K562 (cell line): ENCODE data around the gene IP6K3. TPM values are rescaled to one million over a fixed set of nuclear protein-coding genes. Genes with fewer than 3 reads are reported as not detected.

ENCODE experiments used
- ATAC-seq: fragments of 200-7000 bp; cut with Tn5 transposase; 3 replicates; pipeline ENCODE4 v1.9.1; 2020; ENCODE audit warnings: moderate library complexity
- BruUV-seq: library from RNA; stranded (reverse); fragments of 400-500 nt; replicated peaks from 2 replicates; lab custom pipeline; 2021; lab: Mats Ljungman, UMichigan
- CTCF ChIA-PET: fragments of 300-600 bp; formaldehyde crosslinking; extraction: SDS; loops from one replicate; lab custom pipeline; 2021; ENCODE audit warnings: low intra/inter-chr PET ratio; lab: Yijun Ruan, JAX
- POLR2A ChIA-PET: fragments of 300-600, 350-650 bp; sonication (Branson Sonifier 250); formaldehyde crosslinking; extraction: SDS; loops from one replicate; lab custom pipeline; 2021; ENCODE audit warnings: antibody characterized with exemption, inconsistent platforms; lab: Yijun Ruan, JAX
- DNase-seq, 4 experiments: peaks; one replicate each; pipeline versions ENCODE4 v3.0.0 to v3.0.0-alpha.2; 2011 to 2018; ENCODE audit warnings: low spot score in 3 of 4, mixed read lengths in 3 of 4; ENCODE audit errors: extremely low read depth in 1 of 4
- FAIRE-seq: peaks from 2 replicates; lab custom pipeline; 2011; peaks lifted over from hg19 to GRCh38; lab: Jason Lieb, UNC
- H2AFZ ChIP-seq: 2 replicates; pipeline ENCODE4 v1.6.0; 2011; ENCODE audit warnings: low read depth, low read length, control low read depth, inconsistent platforms
- H3K27ac ChIP-seq: fragments of 200-600 bp; 3 replicates; pipeline ENCODE4 v1.8.0; 2011; ENCODE audit warnings: low read depth, mild to moderate bottlenecking, control low read depth, inconsistent platforms, low read length, moderate library complexity, mixed read lengths; ENCODE audit errors: extremely low read depth
- H3K27me3 ChIP-seq, 2 experiments: fragments of 300-600 bp in 1 of 2; 2 replicates in 1 of 2; 3 replicates in 1 of 2; pipeline versions ENCODE4 v1.6.0 to v1.8.0; 2011; ENCODE audit warnings: inconsistent platforms in 2 of 2, low read length in 2 of 2, mild to moderate bottlenecking in 1 of 2, mixed read lengths in 1 of 2, moderate library complexity in 1 of 2; ENCODE audit not compliant: control insufficient read depth in 2 of 2, insufficient read depth in 2 of 2
- H3K36me3 ChIP-seq: fragments of 300-600 bp; 3 replicates; pipeline ENCODE4 v1.8.0; 2011; ENCODE audit warnings: mild to moderate bottlenecking, low read length, inconsistent platforms; ENCODE audit not compliant: control insufficient read depth, insufficient read depth
- H3K4me1 ChIP-seq, 2 experiments: fragments of 200-600 bp in 1 of 2; replicated peaks in 1 of 2; 2 replicates in 1 of 2; 3 replicates in 1 of 2; pipeline versions ENCODE4 v1.5.1 to v1.8.0; 2011; ENCODE audit warnings: inconsistent platforms in 2 of 2, low read length in 2 of 2, mild to moderate bottlenecking in 1 of 2, mixed read lengths in 1 of 2, moderate library complexity in 1 of 2; ENCODE audit not compliant: control insufficient read depth in 2 of 2, insufficient read depth in 2 of 2
- H3K4me2 ChIP-seq: 2 replicates; pipeline ENCODE4 v1.6.1; 2011; ENCODE audit warnings: low read length, control low read depth, inconsistent platforms, mixed read lengths; ENCODE audit not compliant: insufficient read depth
- H3K4me3 ChIP-seq: fragments of 200-600 bp; sonication (generic), shearing (Covaris generic); 2 replicates; pipeline ENCODE4 v1.5.1; 2016; ENCODE audit warnings: control low read depth, inconsistent platforms
- H3K79me2 ChIP-seq: fragments of 200-600 bp; 3 replicates; pipeline ENCODE4 v1.8.0; 2011; ENCODE audit warnings: low read length, inconsistent platforms; ENCODE audit not compliant: control insufficient read depth, insufficient read depth
- H3K9ac ChIP-seq, 2 experiments: 2 replicates each; pipeline versions ENCODE4 v1.6.0 to v1.6.1; 2011; ENCODE audit warnings: low read depth in 2 of 2, low read length in 2 of 2, control low read depth in 1 of 2, inconsistent platforms in 1 of 2, mild to moderate bottlenecking in 1 of 2, mixed read lengths in 1 of 2; ENCODE audit not compliant: insufficient read depth in 1 of 2
- H3K9me1 ChIP-seq: one replicate; pipeline ENCODE4 v1.6.0; 2011; ENCODE audit warnings: inconsistent platforms, mild to moderate bottlenecking, low read length, moderate library complexity; ENCODE audit not compliant: control insufficient read depth, insufficient read depth
- H3K9me3 ChIP-seq: replicated peaks from 2 replicates; pipeline ENCODE4 v1.5.1; 2011; ENCODE audit warnings: low read depth, low read length, inconsistent platforms; ENCODE audit not compliant: control insufficient read depth, insufficient read depth
- H4K20me1 ChIP-seq: replicated peaks from 2 replicates; pipeline ENCODE4 v1.6.1; 2011; ENCODE audit warnings: low read length, inconsistent platforms, mixed read lengths; ENCODE audit not compliant: control insufficient read depth, insufficient read depth
- CBX5 ChIP-seq: IDR thresholded peaks from 2 replicates; pipeline ENCODE4 v1.6.1; 2014; ENCODE audit warnings: low read depth, borderline replicate concordance
- GMEB1 ChIP-seq: fragments of 250-450 bp; sonication (Bioruptor Pico); IDR thresholded peaks from 2 replicates; pipeline ENCODE4 v1.4.0; 2020; ENCODE audit warnings: mild to moderate bottlenecking
- HCFC1 ChIP-seq: IDR thresholded peaks from 2 replicates; pipeline ENCODE4 v1.6.1; 2012; ENCODE audit warnings: low read depth, low read length, improper control_type of control experiment
- HLTF ChIP-seq: fragments of 450-650 bp; IDR thresholded peaks from 2 replicates; pipeline ENCODE4 v1.6.1; 2016
- ID3 ChIP-seq, 2 experiments: fragments of 250-450 bp in 1 of 2; fragments of 450-650 bp in 1 of 2; sonication (Bioruptor Pico) in 1 of 2; IDR thresholded peaks; 2 replicates each; pipeline versions ENCODE4 v1.6.1 to v1.8.0; 2016 to 2021; ENCODE audit warnings: mild to moderate bottlenecking in 2 of 2, moderate library complexity in 2 of 2, missing compliant biosample characterization in 1 of 2, missing genetic modification characterization in 1 of 2
- MYNN ChIP-seq, 2 experiments: sonication (generic); formaldehyde crosslinking in 1 of 2; IDR thresholded peaks; 2 replicates each; pipeline versions ENCODE4 v1.5.0 to v1.6.1; 2016 to 2020; ENCODE audit warnings: antibody characterized with exemption in 1 of 2, missing genetic modification reagents in 1 of 2
- NFRKB ChIP-seq: fragments of 450-650 bp; IDR thresholded peaks from 2 replicates; pipeline ENCODE4 v1.6.1; 2016; ENCODE audit warnings: low read depth
- NR4A1 ChIP-seq, 2 experiments: fragments of 250-450 bp in 1 of 2; fragments of 450-650 bp in 1 of 2; sonication (Bioruptor Pico) in 1 of 2; IDR thresholded peaks; 2 replicates each; pipeline versions ENCODE4 v1.4.0 to v1.6.1; 2016 to 2020; ENCODE audit warnings: mild to moderate bottlenecking in 2 of 2, missing compliant biosample characterization in 1 of 2, missing genetic modification characterization in 1 of 2, moderate library complexity in 1 of 2
- SP1 ChIP-seq: sonication (generic); formaldehyde crosslinking; IDR thresholded peaks from 2 replicates; pipeline ENCODE4 v1.8.1; 2022; ENCODE audit warnings: mild to moderate bottlenecking, missing genetic modification reagents
- ZBTB9 ChIP-seq: fragments of 450-650 bp; formaldehyde crosslinking; IDR thresholded peaks from 2 replicates; pipeline ENCODE4 v1.4.0; 2020; ENCODE audit warnings: mild to moderate bottlenecking, moderate library complexity
- ZNF232 ChIP-seq: sonication (generic); formaldehyde crosslinking; IDR thresholded peaks from 2 replicates; pipeline ENCODE4 v1.8.0; 2022; ENCODE audit warnings: mild to moderate bottlenecking, missing genetic modification reagents
- ZNF57 ChIP-seq: fragments of 450-650 bp; formaldehyde crosslinking; IDR thresholded peaks from 2 replicates; pipeline ENCODE4 v1.4.0; 2020; ENCODE audit warnings: mild to moderate bottlenecking, moderate library complexity
- ZNF778 ChIP-seq: fragments of 450-650 bp; formaldehyde crosslinking; IDR thresholded peaks from 2 replicates; pipeline ENCODE4 v1.4.0; 2020; ENCODE audit warnings: mild to moderate bottlenecking, moderate library complexity
- WGBS: fragments of 100-300 bp; shearing (Covaris generic); methylation state at CpG from one replicate; pipeline ENCODE4 v1.1.6; 2016; ENCODE audit warnings: low coverage, mixed read lengths; ENCODE audit not compliant: insufficient coverage; ENCODE audit errors: missing lambda C conversion rate; 5-methylcytosine and 5-hydroxymethylcytosine counted together
- in situ Hi-C: fragments of 300-500 bp; cut with MboI; formaldehyde crosslinking; loops from 4 replicates; pipeline ENCODE4 v1.15.0; 2018; ENCODE audit warnings: inconsistent platforms, mixed read lengths
- intact Hi-C: fragments of 100-400 bp; cut with micrococcal nuclease; formaldehyde crosslinking; loops from 2 replicates; pipeline ENCODE4 v1.14.2; 2022
- polyA plus RNA-seq, 8 experiments: library from polyadenylated mRNA; depleted of rRNA in 4 of 8; stranded (reverse) in 5 of 8; unstranded in 3 of 8; fragments of >200 nt; fragmentation: Nextera tagmentation in 2 of 8; fragmentation: Illumina TruSeq in 1 of 8; extraction: Ambion mirVana in 2 of 8; extraction: Trizol in 1 of 8; gene quantifications; 2 replicates each; pipeline versions ENCODE4 v1.2.1 to v1.2.3, GENCODE V29; 2011 to 2014; ENCODE audit warnings: inconsistent platforms in 1 of 8, missing spikeins in 1 of 8
- total RNA-seq, 7 experiments: library from RNA; depleted of rRNA in 6 of 7; stranded (reverse); fragments of >200 nt in 6 of 7; fragmentation: Illumina TruSeq in 2 of 7; extraction: Trizol in 2 of 7; gene quantifications; 2 replicates each; pipeline versions ENCODE4 v1.2.1 to v1.2.3, GENCODE V29; 2011 to 2021; ENCODE audit warnings: low replicate concordance in 1 of 7

Gene IP6K3
- total and polyA plus RNA-seq, 9 of the 15 experiments (the other 6 are each of a cell fraction or from before 2014, with no cell fraction given) = not detected

GRCh38 chr6:33765368-33765767 is 18.7 kb upstream of the IP6K3 start (continued):
- TF ChIP-seq GMEB1 (no peak), ID3 (CRISPR knock-in tag; IDR thresholded peaks at IDR 0.05) (no peak), ID3 (tag; IDR thresholded peaks at IDR 0.05) (no peak), HCFC1 (no peak), ZBTB9 (CRISPR knock-in tag) (no peak)

GRCh38 chr6:33764036-33764435 is 17.3 kb upstream of the IP6K3 start:
- FAIRE-seq = no peak
- POLR2A ChIA-PET = interaction anchor here (0.5 to 1.8 kb wide), 3 partner anchors 9 to 484 kb away, joined by 3 to 7 read pairs (median 3); no protein-coding TSS in a partner anchor

More at GRCh38 chr6:33764036-33764435, 17.3 kb upstream of the IP6K3 start:
- Histone ChIP-seq H3K27ac (no peak overlapping the region), H4K20me1 (0 out of 2 replicates have a peak, but pooled peaks cover 12% of the 10 kb centered on the region), H2AFZ (no peak overlapping the region), H3K9me3 (no peaks in the 10 kb centered on the region), H3K79me2 (no peaks in the 10 kb centered on the region), H3K9ac (no peak overlapping the region), H3K9me1 (no peaks in the 10 kb centered on the region), H3K27me3 (peaks cover 26 to 66% of the 10 kb centered on the region in 2 experiments), H3K4me1 (peaks cover 0 to 16% of the 10 kb centered on the region in 2 experiments; a peak in 2 of 5 replicates), H3K36me3 (no peaks in the 10 kb centered on the region), H3K4me2 (no peak overlapping the region), H3K4me3 (no peak overlapping the region)
- no TSS peak for BruUV-seq
- WGBS = 10% methylated on average over 2 of the region's 2 CpGs
- ATAC-seq = no peak
- no peak for DNase-seq
- intact Hi-C loops (no loop called here), in situ Hi-C loops (loop anchor here (5.0 kb wide), 2 partner anchors 177 to 388 kb away; no protein-coding TSS in a partner anchor)
- CTCF ChIA-PET = interaction anchor here (0.6 kb wide), 2 partner anchors 17 to 451 kb away, joined by 3 read pairs; no protein-coding TSS in a partner anchor
- TF ChIP-seq ZNF232 (CRISPR knock-in tag) = no peak
- TF ChIP-seq MYNN (IDR thresholded peaks at IDR 0.05) = no peak
- TF ChIP-seq MYNN (CRISPR knock-in tag; IDR thresholded peaks at IDR 0.05) = no peak
- no peak for TF ChIP-seq SP1 (CRISPR knock-in tag)
- TF ChIP-seq HLTF = no peak
- no peak for TF ChIP-seq CBX5
- no peak for TF ChIP-seq NR4A1 (CRISPR knock-in tag; IDR thresholded peaks at IDR 0.05)
- TF ChIP-seq NR4A1 (tag; IDR thresholded peaks at IDR 0.05) = no peak
- no peak for TF ChIP-seq ZNF778 (CRISPR knock-in tag)
- no peak for TF ChIP-seq NFRKB
- no peak for TF ChIP-seq ZNF57 (CRISPR knock-in tag)
